Endometrial microvascular endothelial cells (primary cell): Measurements from ENCODE around the gene ACTN1. TPM values are rescaled to one million over a fixed set of nuclear protein-coding genes. Genes with fewer than 3 reads are reported as not detected.
"Not testable (repeated sequence)": the region's sequence is repeated elsewhere in the genome, so short reads cannot be mapped to it uniquely, and the experiment has no call there.

Source experiments
- in situ Hi-C: cut with HindIII; loops from 2 replicates; pipeline ENCODE4 v1.10.0; 2017; ENCODE audit warnings: low sequenced_read_pairs, low pct_unique_long_range_greater_than_20kb; ENCODE audit errors: inconsistent ontology term
- total RNA-seq: library from RNA; depleted of rRNA; stranded (reverse); fragments of >200 nt; gene quantifications from one replicate; pipeline ENCODE4 v1.2.3, GENCODE V29; 2015; ENCODE audit errors: inconsistent ontology term

Gene ACTN1
- total RNA-seq, 1 donor from 2014 or later, result 399 TPM

- in situ Hi-C loops, result no loop called here
Observed at GRCh38 chr14:68857516-68858070, 121.5 kb downstream of the ACTN1 start.

GRCh38 chr14:68856572-68856971, 122.5 kb downstream of the ACTN1 start:
- in situ Hi-C loops, result no loop called here

GRCh38 chr14:68854421-68854820, 124.7 kb downstream of the ACTN1 start:
- in situ Hi-C loops, result no loop called here

DNA sequence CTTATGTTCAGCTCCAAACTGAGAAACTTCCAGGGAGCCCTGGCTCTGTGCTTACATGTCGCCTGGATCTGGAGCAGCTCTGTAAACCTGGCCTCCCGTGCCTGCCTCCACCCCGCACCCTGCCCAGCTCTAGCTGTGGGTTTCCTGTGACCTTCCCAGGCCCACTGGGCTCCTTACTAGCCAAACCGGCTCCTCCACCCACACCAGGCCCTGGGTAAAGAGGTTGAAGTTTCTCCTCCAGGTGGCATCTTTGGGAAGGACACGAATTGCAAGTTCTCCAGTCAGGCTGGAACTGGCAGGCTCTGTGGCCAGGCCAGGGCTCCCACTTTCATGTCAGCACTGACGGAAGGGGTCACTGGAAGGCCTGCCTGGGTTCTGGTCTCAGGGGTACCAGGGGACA, 125.4 kb downstream of the ACTN1 start:
- in situ Hi-C loops, result no loop called here

DNA sequence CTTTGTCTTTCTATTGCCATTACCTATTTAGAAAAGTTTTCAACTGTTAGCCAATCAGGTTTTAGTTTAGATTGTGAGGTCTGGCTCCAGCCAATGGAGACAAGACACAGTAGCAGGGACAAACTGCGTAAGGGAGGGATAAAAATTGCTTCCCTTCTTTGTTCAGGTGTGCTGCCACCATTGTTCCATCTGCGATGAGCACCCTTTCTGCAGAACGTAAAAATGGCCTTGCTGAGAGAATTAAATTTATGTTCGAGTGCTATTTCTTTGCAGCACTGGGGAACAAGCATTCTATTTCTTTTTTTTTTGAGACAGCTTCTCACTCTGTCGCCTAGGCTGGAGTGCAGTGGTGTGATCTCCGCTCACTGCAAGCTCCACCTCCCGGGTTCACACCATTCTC, 126.6 kb downstream of the ACTN1 start:
- in situ Hi-C loops, result not testable (repeated sequence)

DNA sequence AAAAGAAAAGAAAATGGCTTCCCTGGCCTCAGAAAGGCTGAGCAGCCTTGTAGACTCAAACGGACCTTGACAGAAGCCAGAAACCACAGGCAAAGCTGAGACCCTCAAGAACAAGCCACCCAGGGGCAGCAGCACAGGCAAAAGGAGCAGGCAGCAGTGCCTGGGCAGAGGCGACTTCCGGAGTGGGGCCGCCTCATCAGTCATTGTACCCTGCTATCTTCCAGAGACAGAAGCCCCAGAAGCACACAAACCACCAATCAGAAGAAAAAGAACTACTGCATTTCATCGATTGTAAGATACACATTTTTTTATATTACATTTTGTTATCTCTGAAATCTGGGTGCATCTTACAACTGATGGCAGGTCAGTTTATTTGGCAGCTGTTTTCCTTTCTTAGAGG, 128.0 kb downstream of the ACTN1 start:
- in situ Hi-C loops, result no loop called here

DNA sequence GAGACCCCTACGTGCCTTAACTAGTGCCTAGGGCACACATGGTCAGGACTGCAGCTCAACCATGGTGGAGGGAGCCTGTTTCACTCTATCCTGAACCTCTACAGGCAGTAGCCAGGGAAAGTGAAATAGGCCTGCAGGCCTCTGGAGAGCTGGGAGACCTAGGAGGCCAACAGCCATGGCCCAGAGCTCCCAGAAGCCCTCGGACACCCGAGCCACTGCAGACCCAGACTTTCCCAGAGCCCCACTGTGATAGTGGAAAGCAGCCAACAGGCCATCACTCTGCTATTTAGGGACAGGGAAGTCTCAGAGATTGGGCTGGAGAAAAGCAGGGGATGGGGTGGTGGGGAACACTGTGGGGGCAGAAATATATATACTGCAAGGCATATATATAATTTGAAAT, 129.7 kb downstream of the ACTN1 start:
- in situ Hi-C loops, result no loop called here

GRCh38 chr14:68848253-68848652, 130.8 kb downstream of the ACTN1 start:
- in situ Hi-C loops, result no loop called here

DNA sequence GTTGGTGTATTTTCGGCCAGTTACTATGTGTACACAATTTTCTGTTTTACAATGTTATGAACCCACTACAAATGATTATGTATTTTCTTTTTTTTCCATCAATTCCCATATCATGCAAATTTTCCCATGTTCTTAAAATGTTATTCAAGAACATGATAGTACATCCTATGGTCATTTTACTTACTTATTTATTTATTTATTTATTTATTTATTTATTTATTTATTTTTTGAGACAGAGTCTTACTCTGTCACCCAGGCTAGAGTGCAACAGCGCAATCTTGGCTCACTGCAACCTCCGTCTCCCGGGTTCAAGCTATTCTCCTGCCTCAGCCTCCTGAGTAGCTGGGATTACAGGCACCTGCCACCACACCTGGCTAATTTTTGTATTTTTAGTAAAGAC, 131.5 kb downstream of the ACTN1 start:
- in situ Hi-C loops, result not testable (repeated sequence)

GRCh38 chr14:68846466-68846865, 132.6 kb downstream of the ACTN1 start:
- in situ Hi-C loops, result no loop called here

DNA sequence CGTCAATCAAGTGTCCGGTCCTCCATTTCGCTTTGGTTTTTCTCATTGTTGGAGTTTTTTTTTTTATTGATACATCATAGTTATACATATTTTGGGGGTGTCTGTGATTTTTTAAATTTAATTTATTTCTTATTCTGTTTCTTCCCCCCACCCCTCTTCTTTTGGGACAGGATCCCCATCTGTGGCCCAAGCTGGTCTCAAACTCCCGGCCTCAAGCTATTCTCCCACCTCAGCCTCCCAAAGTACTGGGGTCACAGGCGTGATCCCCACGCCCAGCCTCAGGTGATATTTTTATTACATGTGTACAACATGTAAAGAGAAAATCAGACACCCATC, 134.9 kb downstream of the ACTN1 start:
- in situ Hi-C loops, result no loop called here

GRCh38 chr14:68843471-68844209, 135.5 kb downstream of the ACTN1 start:
- in situ Hi-C loops, result no loop called here

- in situ Hi-C loops, result no loop called here
Observed at GRCh38 chr14:68842298-68842697, 136.8 kb downstream of the ACTN1 start.

DNA sequence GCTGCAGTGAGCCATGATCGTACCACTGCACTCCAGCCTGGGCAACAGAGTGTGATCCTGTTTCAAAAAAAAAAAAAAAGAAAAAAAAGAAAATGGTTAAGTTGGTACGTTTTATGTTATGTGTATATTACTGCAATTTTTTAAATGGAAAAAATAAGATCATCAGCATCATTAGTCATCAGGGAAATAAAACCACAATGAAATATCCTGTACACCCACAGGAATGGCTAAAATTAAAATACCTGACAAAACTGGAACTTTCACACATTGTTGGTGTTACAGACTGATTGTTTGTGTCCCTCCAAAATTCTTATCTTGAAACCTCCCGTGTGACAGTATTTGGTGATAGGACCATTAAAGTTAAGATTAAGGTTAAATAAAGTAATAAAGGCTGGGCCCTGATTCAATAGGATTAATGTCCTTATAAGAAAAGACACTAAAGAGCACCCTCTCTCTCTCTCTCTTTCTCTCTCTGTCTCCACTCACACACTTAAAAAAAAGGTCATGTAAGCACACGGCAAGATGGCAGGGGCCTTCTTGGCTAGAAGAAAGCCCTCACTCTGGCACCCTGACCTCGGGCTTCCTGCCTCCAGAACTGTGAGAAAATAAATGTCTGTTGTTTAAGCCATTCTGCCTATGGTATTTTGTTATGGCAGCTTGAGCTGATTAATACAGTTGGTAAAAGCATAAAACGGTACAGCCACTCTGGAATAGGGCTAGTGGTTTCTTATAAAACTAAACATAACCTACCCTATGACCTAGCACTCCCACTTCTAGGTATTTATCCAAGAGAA, 137.9 kb downstream of the ACTN1 start:
- in situ Hi-C loops, result no loop called here

DNA sequence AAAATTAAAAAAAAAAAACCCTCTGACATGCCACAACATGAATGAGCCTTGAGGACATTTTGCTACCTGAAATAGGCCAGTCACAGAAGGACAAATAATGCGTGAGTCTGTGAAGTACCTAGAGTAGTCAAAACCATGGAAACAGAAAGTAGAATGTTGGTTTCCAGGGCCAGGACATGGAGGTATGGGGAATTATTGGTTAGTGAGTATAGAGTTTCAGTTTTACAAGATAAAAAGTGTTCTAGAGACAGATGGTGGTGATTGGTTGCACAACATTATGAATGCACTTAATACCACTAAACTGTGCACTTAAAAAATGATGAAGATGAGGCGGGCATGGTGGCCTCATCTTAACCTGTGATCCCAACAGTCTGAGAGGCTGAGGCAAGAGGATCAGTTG, 138.6 kb downstream of the ACTN1 start:
- in situ Hi-C loops, result no loop called here

GRCh38 chr14:68836082-68836481, 143.0 kb downstream of the ACTN1 start:
- in situ Hi-C loops, result no loop called here

DNA sequence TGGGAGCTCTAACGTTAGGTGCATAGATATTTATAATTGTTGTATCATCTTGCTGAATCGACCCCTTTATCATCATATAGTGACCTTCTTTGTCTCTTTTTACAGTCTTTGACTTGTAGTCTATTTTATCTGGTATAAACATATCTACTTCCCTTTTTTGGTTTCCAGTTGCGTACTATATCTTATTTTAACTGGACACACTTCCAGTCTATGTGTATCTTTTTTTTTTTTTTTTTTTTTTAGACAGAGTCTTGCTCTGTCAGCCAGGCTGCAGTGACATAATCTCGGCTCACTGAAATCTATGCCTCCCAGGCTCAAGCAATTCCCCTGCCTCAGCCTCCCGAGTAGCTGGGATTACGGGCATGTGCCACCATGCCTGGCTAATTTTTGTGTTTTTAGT, 144.3 kb downstream of the ACTN1 start:
- in situ Hi-C loops, result no loop called here

DNA sequence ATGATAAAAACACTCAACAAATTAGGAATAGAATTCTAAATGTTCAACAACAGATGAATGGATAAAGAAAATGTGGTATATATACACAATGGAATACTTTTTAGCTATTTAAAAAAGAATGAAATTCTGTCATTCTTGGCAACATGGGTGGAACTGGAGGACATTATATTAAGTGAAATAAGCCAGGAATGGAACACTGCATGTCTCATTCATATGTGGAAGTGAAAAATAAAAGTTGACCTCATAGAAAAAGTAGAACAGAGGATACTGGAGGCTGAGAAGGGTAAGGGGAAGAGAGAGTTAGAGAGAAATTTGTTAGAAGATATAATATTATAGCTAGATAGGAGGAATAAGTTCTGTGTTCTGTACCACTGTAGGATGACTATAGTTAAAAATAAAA, 150.4 kb downstream of the ACTN1 start:
- in situ Hi-C loops, result no loop called here

DNA sequence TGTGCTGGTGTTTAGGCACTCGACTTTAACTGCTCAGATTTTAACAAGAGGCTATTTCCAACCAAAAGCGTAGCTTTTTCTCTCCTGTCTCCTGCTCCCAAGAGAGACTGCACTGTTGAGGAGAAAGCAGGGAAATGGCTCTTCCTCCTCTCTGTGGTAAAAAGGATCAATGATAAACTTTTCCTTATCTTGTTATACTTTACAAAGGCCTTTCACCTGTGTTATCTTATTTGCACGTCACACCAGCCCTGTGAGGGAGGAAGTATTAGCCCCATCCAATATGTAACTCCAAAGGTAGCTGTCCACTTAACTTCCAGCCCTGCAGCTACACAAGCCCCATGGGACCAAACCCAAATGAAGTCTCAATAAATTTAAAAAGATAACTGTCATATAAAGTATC, 153.4 kb downstream of the ACTN1 start:
- in situ Hi-C loops, result no loop called here
